Left ventricle myocardium inferior (tissue), 1 donor: ENCODE measurements around the gene ASPHD1. TPM values are rescaled to one million over a fixed set of nuclear protein-coding genes. Genes with fewer than 3 reads are reported as not detected.
"Not testable (repeated sequence)": the region's sequence is repeated elsewhere in the genome, so short reads cannot be mapped to it uniquely, and the experiment has no call there.

Experiments used
- DNase-seq: peaks from one replicate; pipeline ENCODE4 v3.0.0-alpha.2; 2020
- H3K27ac ChIP-seq: fragments of 200-600 bp; replicated peaks from 2 replicates; pipeline ENCODE4 v1.8.0; 2021
- H3K27me3 ChIP-seq: fragments of 200-600 bp; 2 replicates; pipeline ENCODE4 v1.8.0; 2021; ENCODE audit warnings: low read depth
- H3K36me3 ChIP-seq: fragments of 200-600 bp; 2 replicates; pipeline ENCODE4 v1.8.0; 2021
- H3K4me1 ChIP-seq: fragments of 200-600 bp; 2 replicates; pipeline ENCODE4 v1.8.0; 2021
- H3K4me3 ChIP-seq: fragments of 200-600 bp; 2 replicates; pipeline ENCODE4 v1.8.0; 2021; ENCODE audit warnings: mild to moderate bottlenecking, moderate library complexity
- H3K9me3 ChIP-seq: fragments of 200-600 bp; replicated peaks from 2 replicates; pipeline ENCODE4 v1.8.0; 2021
- CTCF ChIP-seq: fragments of 200-600 bp; IDR thresholded peaks from 2 replicates; pipeline ENCODE4 v1.8.0; 2021; ENCODE audit warnings: antibody characterized with exemption, mild to moderate bottlenecking, borderline replicate concordance
- intact Hi-C: fragments of 100-400 bp; cut with micrococcal nuclease; formaldehyde crosslinking; loops from one replicate; pipeline ENCODE4 v1.11.0; 2022
- total RNA-seq: library from RNA; stranded (reverse); fragmentation: NEBNext Ultra II Directional; extraction: Animal tissue kit (Norgen Biotek cat#: 25700); gene quantifications from one replicate; pipeline ENCODE4 v1.2.1, GENCODE V29; 2021
- donor health status: DM: no; HTN: yes; CAD: no; lungs with severe emphysema.

The ASPHD1 gene
- total RNA-seq, 1 donor from 2014 or later = not detected

- intact Hi-C loops = no loop called here
- no peak for DNase-seq
- peaks cover 23% of the 10 kb centered on the region for H3K36me3 ChIP-seq
- no peaks in the 10 kb centered on the region for H3K27me3 ChIP-seq
- H3K27ac ChIP-seq = peak overlapping the region; percentile 91
- H3K4me3 ChIP-seq = peak overlapping the region; percentile 100
- H3K9me3 ChIP-seq = no peaks in the 10 kb centered on the region
- TF ChIP-seq CTCF = no peak
- H3K4me1 ChIP-seq = peaks cover 35% of the 10 kb centered on the region
These were observed 24.9 kb downstream of the ASPHD1 start for GRCh38 chr16:29925105-29925756.

GRCh38 chr16:29925781-29926710 is 25.8 kb downstream of the ASPHD1 start, which contains the start of gene KCTD13:
Gene KCTD13, minus strand, starts transcription at chr16:29926226. Its CDS starts 193 bp downstream, at chr16:29926033.
- no peaks in the 10 kb centered on the region for H3K27me3 ChIP-seq
- no peaks in the 10 kb centered on the region for H3K9me3 ChIP-seq
- peaks cover 16% of the 10 kb centered on the region for H3K36me3 ChIP-seq
- H3K27ac ChIP-seq = peak within 1 kb of the TSS; percentile 91
- peaks cover 35% of the 10 kb centered on the region for H3K4me1 ChIP-seq
- TF ChIP-seq CTCF = no peak
- peak within 1 kb of the TSS; percentile 100 for H3K4me3 ChIP-seq
- DNase-seq = peak; percentile 84
- intact Hi-C loops = no loop called here

- TF ChIP-seq CTCF = no peak
- H3K36me3 ChIP-seq = peaks cover 16% of the 10 kb centered on the region
- H3K27ac ChIP-seq = peak overlapping the region; percentile 91
- no peaks in the 10 kb centered on the region for H3K9me3 ChIP-seq
- peak overlapping the region; percentile 100 for H3K4me3 ChIP-seq
- no peaks in the 10 kb centered on the region for H3K27me3 ChIP-seq
- intact Hi-C loops = no loop called here
- DNase-seq = no peak
- H3K4me1 ChIP-seq = peaks cover 35% of the 10 kb centered on the region
These were observed 26.4 kb downstream of the ASPHD1 start for GRCh38 chr16:29926711-29927052.

- no peaks in the 10 kb centered on the region for H3K9me3 ChIP-seq
- H3K36me3 ChIP-seq = peaks cover 12% of the 10 kb centered on the region
- H3K4me3 ChIP-seq = peak overlapping the region; percentile 100
- DNase-seq = no peak
- H3K27me3 ChIP-seq = no peaks in the 10 kb centered on the region
- H3K4me1 ChIP-seq = peaks cover 35% of the 10 kb centered on the region
- intact Hi-C loops = no loop called here
- peak overlapping the region; percentile 91 for H3K27ac ChIP-seq
- TF ChIP-seq CTCF = no peak
These were observed 27.0 kb downstream of the ASPHD1 start for GRCh38 chr16:29927070-29927905.

GRCh38 chr16:29931750-29932149 is 31.5 kb downstream of the ASPHD1 start:
- H3K4me1 ChIP-seq, H3K9me3 ChIP-seq, H3K4me3 ChIP-seq, H3K36me3 ChIP-seq, DNase-seq, intact Hi-C loops, H3K27ac ChIP-seq, H3K27me3 ChIP-seq: not testable (repeated sequence)
